Measurements from ENCODE around the gene CXCR4.

GRCh38 chr2:136133176-136133575 lies 15.2 kb upstream of the CXCR4 start:
- TF ChIP-seq RBBP5 (conservative IDR thresholded peaks at IDR 0.05) = no peak
- no peak for TF ChIP-seq POLR2A (IDR thresholded peaks at IDR 0.05; ENCODE audit: low read depth, low read length)
- no peak for TF ChIP-seq CTCF (IDR thresholded peaks at IDR 0.05 in 2 of 3, conservative IDR thresholded peaks at IDR 0.05 in 1 of 3; ENCODE audit: control insufficient read depth in 2 of 3, extremely low read depth in 1 of 3, insufficient read depth in 1 of 3, low read depth in 3 of 3, low read length in 3 of 3)
- no peak for TF ChIP-seq EP300 (IDR thresholded peaks at IDR 0.05; ENCODE audit: borderline replicate concordance in 1 of 2, control insufficient read depth in 1 of 2, low read depth in 2 of 2, low read length in 2 of 2)
- TF ChIP-seq POU2F2 (IDR thresholded peaks at IDR 0.05; ENCODE audit: borderline replicate concordance, low read depth, low read length) = no peak
- no peak for TF ChIP-seq POLR2AphosphoS5 (IDR thresholded peaks at IDR 0.05; ENCODE audit: low read length)
- TF ChIP-seq MYB (IDR thresholded peaks at IDR 0.05; ENCODE audit: borderline replicate concordance, low read depth, low read length) = no peak
- no peak for TF ChIP-seq CHD4 (IDR thresholded peaks at IDR 0.05)

Measured in GM12878 (cell line).